GM19035 (cell line): ENCODE measurements around the gene ARHGAP30.
"Not testable (repeated sequence)": the region's sequence is repeated elsewhere in the genome, so short reads cannot be mapped to it uniquely, and the experiment has no call there.

Source experiments
- ATAC-seq: cut with Tn5 transposase; IDR thresholded peaks from one replicate; pipeline ENCODE4 v1.9.1; 2021; ENCODE audit not compliant: unreplicated experiment

Gene ARHGAP30

DNA sequence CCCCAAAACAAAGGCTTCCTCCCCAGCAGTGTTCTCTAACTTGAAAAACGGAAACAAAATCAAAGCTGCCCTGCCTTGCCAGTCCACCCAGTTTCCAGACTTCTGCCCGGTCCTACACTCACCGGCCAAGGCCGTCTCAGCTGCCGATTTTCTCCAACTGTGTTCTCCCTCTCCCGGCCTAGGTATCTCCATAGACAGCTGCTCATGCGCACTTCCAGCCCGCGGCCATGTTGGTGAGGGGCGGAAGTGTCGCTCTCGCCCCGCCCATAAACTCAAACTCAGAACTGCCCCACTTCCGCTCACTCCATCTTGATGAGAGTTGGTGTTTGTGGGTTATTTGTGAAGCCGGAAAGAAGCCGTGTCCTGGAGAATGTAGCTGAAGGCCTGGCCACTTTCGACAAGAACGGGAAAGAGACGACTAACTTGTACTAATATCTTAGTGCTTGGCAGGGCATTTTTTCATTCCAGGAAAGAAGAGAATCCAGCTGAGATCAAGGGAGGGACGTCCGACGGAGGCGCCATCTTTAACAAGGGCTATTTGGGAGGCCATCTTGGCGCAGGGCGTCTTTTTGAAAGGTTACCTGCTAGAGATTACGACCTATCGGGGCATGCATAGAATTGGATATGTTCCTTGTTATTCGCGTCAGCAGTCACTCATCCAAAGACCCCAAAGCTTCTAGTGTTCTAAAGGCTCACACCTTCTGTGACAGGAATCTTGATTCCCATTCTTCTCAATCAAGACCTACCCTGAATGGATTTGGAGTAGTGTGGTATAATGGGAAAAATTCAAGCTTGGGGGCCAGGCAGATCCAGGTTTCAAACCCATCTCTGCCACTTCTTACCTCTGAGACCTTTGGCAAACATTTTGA is 23.7 kb downstream of the ARHGAP30 start, which contains the start of gene USF1:
Gene USF1, minus strand, starts transcription at position 242 of the 869 bp plus-strand sequence. CDS start 2,702 bp downstream, outside the sequence.
- peak; percentile 69 for ATAC-seq

DNA sequence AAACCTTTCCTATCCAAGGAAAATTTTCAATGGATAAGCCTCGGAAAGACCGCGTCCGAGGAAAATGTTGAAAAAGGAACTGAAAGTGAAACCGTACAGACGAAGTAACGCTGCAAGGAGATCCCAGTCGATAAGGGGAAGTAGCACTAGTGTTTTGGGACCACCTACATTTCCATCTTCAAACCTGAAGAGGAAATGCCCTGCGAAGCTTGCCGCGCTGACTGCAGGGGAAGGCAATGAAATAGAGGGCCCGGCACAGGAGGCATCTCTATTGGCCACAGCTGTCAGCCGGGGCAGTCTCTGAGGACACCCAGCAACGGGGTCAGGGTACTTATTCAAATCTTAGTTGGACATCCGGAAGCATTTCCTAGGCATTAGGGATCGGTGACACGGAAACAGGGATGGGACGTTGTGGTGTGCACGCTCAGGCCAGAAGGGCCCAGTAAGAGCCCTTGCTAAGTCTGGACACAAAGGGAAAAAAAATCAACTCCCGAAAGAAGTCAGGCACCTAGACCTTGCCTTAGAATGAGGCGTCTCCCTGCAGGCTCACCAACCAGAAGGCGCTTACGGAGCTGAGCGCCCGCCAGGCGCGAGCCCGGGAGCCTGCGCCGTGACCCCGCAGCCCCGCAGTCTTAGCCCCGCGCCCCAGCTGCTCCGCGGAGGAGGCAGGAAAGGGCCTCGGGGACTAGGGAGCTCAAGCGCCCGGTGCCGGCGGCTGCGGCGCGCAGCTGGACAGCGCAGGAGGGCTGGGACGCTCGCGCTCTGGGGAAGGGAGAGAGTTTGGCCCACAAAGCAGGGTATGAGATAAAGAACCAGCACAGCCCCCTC is 24.6 kb downstream of the ARHGAP30 start:
- ATAC-seq = peak; percentile 38

DNA sequence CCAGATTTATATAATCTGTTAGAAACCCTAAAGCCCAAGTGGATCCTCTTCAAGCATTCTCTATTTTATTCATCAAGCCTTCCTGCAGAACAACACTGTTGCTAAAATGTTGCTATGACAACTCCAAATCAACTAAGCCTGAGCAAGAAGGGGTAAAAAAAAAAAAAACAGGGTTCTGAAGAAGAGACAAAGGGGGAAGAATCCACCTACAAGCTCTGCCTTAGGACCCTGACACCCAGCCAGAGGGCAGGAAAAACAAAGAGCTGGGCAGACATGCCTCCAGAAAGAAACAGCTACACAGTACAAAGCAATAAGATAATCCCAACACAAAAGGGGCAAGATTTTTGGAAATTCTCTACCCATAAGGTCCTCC is 25.2 kb downstream of the ARHGAP30 start:
- no peak for ATAC-seq

DNA sequence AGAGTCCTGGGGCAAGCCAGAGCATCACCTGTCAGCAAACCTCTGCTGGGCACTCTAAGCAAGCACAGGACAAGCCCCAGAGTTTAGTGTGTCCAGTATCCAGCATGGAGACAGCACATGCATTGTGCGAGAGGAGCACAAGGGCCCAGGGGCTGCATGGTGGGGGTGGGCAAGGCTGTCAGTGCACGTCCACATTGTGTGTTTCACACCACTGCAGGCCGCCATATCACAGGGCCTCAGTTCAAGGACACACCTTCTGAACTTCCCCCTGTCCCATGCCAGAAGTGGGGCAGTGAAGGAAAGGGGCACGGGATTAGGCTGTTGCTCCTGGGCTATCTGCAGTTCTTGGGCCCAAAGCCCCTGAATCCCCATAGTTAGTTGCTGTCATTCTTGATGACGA is 30.1 kb downstream of the ARHGAP30 start:
- no peak for ATAC-seq

DNA sequence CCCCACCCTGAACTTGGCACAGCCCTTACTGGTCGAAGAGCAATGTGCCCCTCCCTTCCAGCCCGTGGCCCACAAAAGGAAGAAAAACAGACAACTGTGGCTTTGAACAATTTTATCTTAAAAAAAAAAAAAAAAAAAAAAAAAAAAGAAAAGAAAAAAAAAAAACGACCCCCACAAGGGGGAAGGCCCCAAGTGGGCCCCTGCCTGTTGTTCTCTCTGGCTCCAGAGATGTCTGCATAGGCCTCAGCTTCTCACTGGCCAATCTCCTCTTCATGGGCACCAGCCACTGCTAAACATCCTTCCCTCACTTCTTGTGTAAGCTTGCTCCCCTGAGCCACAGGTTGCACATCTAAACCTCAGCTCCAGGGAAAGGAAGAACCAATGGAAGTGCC is 30.5 kb downstream of the ARHGAP30 start:
- no peak for ATAC-seq

DNA sequence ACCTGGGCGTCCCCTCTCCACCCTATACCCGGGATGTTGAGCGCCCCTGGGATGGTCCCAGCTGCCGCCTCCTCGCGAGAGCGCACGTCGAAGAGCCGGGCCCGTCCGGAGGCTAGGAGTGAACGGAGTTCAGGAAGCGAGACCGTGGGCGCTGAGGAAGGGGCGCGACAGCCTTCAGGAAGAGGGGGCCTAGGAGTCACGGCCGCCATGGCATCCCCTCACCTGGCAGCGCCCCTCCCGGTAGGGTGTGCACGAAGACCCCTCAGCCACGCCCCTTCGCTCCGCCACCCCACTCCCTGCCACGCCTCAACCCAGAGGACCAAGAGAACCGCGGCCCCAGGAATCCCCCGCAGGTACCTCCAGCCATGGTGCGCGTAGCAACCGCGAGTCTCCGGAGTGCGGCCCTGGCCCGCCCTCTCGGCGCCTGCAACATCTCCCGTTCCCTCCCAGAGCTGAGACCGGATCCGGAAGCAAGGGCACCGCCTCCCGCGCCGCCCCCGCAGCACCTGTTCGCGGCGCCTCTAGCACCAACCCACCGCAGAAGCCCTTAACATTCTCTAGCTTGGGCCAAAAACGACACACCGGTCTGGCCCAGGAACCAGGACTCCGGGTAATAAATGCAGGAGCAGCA is 31.1 kb downstream of the ARHGAP30 start, which contains the start of gene TSTD1:
Gene TSTD1, minus strand, starts transcription at position 442 of the 631 bp plus-strand sequence. Its CDS starts 75 bp downstream, at position 367.
- peak; percentile 90 for ATAC-seq

DNA sequence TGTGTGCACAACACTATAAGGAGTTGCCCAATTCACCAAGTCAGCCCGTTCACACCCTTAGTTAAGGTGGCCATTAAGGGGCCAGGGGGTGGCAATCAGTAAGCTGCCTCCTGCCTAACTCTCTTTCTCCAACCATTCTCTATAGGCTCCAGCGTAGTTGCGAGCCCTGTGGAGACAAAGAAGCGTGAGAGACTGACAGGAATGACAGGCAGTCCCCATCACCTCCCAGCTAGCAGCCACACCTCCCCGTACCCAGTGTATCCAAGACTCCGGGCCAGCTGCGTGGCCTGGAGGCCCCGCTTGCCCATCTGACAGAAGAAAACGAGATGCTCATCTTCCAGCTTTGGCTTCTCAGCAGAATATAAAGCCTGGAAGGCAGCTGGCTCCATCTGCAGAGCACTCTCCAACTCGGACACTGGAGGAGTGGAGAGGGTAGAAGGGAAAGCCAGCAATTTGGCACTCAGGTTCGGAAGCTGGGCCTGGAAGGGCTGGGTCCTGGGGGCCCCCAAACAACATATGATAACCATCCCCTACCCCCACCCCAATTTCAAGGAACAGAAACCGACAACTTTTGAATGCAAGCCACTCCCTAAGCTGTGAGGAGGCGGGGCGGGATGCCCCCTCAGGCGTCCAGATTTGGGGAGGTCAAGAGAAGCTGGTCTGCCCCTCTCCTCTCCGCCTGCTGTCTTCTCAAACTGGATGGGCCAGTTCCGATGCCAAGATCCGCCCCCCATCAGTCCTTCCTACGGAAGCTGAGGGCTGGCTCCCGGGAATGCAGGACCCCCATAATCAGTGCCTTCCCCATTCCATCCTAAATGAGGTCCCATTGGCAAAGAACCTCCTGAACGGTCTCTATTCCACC is 31.8 kb downstream of the ARHGAP30 start:
- no peak for ATAC-seq

DNA sequence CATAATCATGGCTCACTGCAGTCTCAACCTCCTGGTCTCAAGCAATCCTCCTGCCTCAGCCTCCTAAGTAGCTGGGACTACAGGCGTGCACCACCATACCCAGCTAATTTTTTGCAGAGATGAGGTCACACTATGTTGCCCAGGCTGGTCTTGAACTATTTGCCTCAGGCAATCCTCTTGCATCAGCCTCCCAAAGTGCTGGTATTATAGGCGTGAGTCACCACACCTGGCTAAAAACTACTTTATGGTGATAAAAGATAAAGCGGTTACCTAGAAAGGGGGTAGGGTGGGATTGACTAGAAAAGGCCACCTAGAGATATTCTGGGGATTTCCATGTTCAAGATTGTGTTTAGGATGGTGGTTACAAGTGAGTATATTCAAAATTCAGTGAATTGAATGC is 35.9 kb downstream of the ARHGAP30 start:
- no peak for ATAC-seq

DNA sequence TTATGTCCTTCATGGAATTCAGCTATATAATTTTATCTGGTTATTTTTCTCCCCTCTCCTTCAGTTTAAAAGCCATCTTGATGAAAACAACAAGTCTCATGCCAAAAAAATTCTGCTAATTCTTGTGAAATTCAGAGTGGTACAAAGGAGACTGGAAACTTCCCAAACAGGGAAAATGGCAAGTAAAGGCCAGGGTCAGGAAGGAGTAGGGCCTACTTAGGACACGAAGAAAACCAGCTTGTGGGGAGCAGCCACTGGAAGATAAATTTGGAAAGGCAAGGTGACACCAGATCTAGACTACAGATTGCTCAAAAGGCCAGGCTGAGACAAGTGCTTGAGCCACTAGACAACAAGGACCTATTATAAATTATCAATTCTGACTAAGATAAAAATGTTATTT is 37.3 kb downstream of the ARHGAP30 start:
- no peak for ATAC-seq

DNA sequence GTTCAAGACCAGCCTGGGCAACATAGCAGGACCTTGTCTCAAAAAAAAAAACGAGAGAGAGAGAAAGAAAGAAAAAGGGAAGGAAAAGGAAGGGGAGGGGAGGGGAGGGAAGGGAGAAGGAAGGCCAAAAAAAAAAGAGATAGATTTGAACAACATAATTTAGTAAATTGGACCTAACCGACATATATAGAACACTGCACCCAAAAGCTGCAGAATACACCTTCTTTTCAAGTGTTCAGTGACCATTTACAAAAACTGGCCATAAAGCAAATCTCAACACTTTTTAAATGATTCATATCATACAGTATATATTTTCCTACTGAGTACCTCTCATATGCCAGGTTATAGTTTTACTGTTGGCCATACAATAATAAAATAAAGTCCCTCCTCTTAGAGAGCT is 37.8 kb downstream of the ARHGAP30 start:
- ATAC-seq = no peak

DNA sequence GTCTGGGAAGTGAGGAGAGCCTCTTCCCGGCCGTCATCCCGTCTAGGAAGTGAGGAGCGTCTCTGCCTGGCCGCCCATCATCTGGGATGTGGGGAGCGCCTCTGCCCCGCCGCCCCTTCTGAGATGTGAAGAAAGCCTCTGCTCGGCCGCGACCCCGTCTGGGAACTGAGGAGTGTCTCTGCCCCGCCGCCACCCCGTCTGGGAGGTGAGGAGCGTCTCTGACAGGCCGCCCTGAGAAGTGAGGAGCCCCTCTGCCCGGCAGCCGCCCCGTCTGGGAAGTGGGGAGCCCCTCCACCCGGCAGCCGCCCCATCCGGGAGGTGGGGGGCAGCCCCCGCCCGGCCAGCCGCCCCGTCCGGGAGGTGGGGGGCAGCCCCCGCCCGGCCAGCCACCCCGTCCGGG is 40.2 kb downstream of the ARHGAP30 start:
- not testable (repeated sequence) for ATAC-seq

DNA sequence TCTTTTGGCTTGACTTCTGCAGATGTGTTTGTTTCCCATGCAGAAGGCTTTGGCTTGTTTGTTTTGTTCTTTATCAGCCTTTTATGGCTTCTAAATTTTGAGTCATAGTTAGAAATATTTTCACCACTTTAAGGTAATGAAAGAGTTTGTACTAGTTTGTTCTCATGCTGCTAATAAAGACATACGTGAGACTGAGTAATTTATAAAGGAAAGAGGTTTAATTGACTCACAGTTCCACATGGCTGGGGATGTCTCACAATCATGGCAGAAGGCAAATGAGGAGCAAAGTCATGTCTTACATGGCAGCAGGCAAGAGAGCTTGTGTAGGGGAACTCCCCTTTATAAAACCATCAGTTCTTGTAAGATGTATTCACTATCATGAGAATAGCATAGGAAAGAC is 42.7 kb downstream of the ARHGAP30 start:
- not testable (repeated sequence) for ATAC-seq

DNA sequence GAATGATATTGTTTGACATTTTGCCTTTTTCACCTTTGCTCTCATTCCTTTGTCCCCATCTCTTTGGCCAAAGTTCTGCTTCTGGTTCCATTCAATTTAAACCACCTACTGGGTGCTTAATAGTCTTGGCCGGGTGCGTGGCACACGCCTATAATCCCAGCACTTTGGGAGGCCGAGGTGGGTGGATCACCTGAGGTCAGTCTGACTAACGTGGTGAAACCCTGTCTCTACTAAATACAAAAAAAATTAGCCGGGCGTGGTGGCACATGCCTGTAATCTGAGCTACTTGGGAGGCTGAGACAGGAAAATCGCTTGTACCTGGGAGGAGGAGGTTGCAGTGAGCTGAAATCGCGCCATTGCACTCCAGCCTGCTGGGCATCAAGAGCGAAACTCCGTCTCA is 47.3 kb downstream of the ARHGAP30 start:
- not testable (repeated sequence) for ATAC-seq

DNA sequence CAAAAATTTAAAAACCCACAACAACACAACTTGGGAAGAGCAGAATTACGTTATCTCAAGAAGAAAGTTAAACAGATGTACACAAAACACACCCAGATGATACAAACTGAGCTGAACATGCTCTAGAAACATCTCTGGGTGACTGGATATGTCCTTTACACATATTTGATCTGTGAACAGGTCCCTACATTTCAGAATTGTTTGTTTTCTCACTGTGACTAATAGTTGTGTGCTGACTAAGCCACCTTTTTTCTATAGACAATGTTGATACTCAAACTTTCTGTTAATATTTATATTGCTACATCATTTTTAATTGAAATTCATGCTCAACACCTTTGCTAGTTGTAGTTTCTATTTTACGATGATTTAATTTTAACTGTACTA is 47.7 kb downstream of the ARHGAP30 start:
- no peak for ATAC-seq

DNA sequence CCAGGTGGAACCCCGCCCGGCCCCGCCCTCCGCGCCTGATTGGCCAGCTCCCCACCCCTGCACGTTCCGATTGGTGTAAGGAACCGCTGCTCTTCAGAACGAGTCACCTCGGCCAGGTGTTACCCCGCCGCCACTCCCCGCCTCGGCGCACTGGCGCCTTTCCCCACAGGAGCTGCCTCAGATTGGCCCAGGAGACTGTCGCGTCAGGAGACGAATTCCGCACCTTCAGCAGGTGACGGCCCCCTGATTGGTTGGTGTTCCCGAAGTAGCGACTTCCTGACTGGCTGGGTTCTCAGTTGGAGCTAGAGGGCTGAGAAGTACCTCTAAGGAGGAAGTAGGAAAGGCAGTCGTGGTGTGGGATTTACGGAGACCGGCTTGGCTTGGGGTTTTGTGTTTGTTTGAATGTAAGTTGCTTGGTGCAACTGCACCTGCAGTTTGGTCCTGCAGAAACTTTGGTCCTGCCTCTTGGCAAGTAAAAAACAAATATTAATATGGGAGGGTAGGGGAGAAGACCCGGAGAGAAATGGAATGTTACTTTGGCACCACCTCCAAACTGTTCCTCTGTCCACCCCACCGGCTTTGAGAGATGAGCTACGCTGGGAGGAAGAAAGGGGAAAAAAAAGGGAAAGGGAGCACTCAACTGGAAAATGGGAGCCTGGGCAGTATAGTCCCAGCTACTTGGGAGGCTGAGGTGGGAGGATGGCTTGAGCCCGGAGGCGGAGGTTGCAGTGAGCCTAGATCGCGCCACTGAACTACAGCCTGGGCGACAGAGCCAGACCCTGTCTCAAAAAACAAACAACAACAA is 48.3 kb downstream of the ARHGAP30 start:
- ATAC-seq = peak; percentile 92

DNA sequence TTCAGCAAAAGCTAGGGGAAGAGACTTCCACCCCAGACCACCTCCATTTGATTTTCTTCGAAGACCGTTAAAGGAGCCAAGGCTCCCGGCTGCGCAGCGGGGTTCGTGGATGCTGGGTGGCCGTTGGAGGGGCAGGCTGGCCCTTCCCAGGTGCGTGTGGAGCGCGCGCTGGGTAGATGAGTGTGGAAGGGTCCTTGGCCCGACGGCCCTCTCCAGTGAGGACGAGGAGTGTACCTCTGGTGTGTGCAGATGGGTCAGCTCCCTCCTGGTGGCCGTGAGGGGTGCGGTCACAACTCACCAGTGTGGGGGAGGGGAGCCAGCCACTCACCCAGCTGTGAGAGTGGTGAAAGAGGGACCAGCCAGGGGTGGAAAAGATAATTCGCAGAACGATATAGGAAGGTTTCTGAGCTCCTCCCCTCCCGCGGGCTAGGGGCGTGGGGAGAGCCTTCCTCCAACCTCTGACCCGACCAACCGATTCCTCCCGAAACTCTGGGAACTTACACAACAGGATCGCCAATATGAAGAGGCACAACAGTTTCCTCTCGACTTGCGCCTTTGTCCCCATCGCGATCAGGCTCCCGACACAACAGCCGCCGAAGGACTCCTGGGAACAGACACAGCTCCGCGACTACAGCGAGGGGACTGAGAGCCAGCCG is 49.1 kb downstream of the ARHGAP30 start, which contains the start of gene F11R:
Gene F11R, minus strand, starts transcription at position 644 of the 656 bp plus-strand sequence. Its CDS starts 79 bp downstream, at position 565.
- ATAC-seq = peak; percentile 45

DNA sequence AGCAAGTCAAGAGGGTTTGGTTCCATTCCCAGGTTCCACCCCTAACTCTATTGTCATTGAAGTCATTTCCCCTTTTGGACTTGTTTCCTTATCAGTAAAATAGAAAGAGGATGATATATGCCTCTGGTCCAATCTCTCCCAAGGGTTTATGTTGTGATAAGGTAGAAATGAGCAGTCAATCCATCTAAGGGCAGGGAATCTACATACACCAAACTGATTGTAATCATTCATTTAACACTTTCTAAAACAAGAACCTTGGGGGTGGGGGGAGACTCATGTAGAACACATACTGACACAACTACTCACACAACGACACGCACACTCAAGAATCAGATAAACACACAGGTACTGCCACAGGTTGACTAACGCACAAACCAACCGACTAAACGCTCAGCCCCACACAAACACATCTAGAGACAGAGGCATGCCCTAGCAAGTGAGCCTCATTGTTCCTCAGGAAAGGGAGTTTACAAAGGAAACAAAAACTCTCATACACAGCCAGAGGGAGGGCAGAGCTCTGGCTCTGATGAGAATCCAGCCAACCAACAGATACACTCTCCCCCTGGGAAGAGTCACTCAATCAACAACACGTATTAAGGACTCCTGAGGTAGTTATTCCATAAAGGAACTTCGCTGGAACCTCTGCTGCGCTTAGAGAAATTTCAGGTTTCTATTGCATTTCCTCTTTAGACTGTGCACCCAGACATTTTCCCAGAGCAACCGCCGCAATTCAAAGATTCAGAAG is 49.8 kb downstream of the ARHGAP30 start:
- no peak for ATAC-seq

DNA sequence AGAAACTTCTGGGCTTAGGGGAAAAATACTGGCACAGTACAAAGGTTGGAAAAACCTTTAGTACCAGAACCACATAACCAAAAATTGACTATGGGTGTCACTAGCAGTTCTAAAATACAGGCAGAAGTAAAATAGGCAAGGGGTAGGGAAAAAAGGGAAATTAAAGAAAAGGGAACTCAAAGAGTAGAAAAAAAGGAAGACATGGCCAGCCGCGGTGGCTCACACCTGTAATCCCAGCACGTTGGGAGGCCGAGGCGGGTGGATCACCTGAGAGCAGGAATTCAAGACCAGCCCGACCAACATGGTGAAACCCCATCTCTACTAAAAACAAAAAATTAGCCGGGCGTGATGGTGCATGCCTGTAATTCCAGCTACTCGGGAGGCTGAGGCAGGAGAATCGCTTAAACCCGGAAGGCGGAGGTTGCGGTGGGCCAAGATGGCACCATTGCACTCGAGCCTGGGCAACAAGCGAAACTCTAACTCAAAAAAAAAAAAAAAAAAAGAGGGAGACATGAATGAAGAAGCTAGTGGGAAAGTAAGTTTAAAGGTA is 50.5 kb downstream of the ARHGAP30 start:
- ATAC-seq = not testable (repeated sequence)
